ENCODE data around the gene ZNF35.
"Not testable (repeated sequence)": the region's sequence is repeated elsewhere in the genome, so short reads cannot be mapped to it uniquely, and the experiment has no call there.

DNA sequence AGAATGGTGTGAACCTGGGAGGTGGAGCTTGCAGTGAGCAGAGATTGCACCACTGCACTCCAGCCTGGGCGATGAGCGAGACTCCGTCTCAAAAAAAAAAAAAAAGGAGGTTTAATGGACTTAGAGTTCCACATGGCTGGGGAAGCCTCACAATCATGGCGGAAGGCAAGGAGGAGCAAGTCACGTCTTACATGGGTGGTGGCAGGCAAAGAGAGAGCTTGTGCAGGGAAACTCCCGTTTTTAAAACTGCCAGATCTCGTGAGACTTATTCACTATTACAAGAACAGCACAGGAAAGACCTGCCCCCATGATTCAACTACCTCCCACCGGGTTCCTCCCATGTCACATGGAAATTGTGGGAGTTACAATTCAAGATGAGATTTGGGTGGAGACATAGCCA lies 24.9 kb downstream of the ZNF35 start:
- not testable (repeated sequence) for TF ChIP-seq CTCF (IDR thresholded peaks at IDR 0.05 in 2 of 3, conservative IDR thresholded peaks at IDR 0.05 in 1 of 3; ENCODE audit: borderline replicate concordance in 1 of 3, insufficient read depth in 1 of 3, low read depth in 2 of 3, low read length in 2 of 3); SP1 (IDR thresholded peaks at IDR 0.05; ENCODE audit: low read depth); POLR2A (IDR thresholded peaks at IDR 0.05; ENCODE audit: borderline replicate concordance, extremely low read depth, insufficient read depth, insufficient read length); CEBPB (IDR thresholded peaks at IDR 0.05; ENCODE audit: low read depth)
